ENCODE data around the gene TP73. TPM values are rescaled to one million over a fixed set of nuclear protein-coding genes. Genes with fewer than 3 reads are reported as not detected.

The TP73 gene
- total RNA-seq, 4 donors from 2014 or later = 0.30 to 0.76 TPM; not detected in 2

GRCh38 chr1:3683992-3684391 lies 31.7 kb downstream of the TP73 start:
- no peak for DNase-seq
- peaks cover 0 to 4% of the 10 kb centered on the region in 2 donors for H3K27me3 ChIP-seq
- no peaks in the 10 kb centered on the region for H3K9me3 ChIP-seq
- no peaks in the 10 kb centered on the region for H3K36me3 ChIP-seq
- no peaks in the 10 kb centered on the region for H3K4me1 ChIP-seq
- TF ChIP-seq CTCF (IDR thresholded peaks at IDR 0.05) (no peak), POLR2A (IDR thresholded peaks at IDR 0.05) (no peak)
- no peak overlapping the region for H3K27ac ChIP-seq
- H3K4me3 ChIP-seq = no peak overlapping the region
- intact Hi-C loops (cut with DNase I; ENCODE audit: low total_unique reads) = no loop called here

- peaks cover 0 to 4% of the 10 kb centered on the region in 2 donors for H3K27me3 ChIP-seq
- DNase-seq = no peak
- H3K36me3 ChIP-seq = no peaks in the 10 kb centered on the region
- H3K4me3 ChIP-seq = no peak overlapping the region
- intact Hi-C loops (cut with DNase I; ENCODE audit: low total_unique reads) = no loop called here
- TF ChIP-seq POLR2A (IDR thresholded peaks at IDR 0.05) (no peak), CTCF (IDR thresholded peaks at IDR 0.05) (no peak)
- no peaks in the 10 kb centered on the region for H3K9me3 ChIP-seq
- no peak overlapping the region for H3K27ac ChIP-seq
- H3K4me1 ChIP-seq = no peaks in the 10 kb centered on the region
Measured at GRCh38 chr1:3685222-3685621, 32.9 kb downstream of the TP73 start.

GRCh38 chr1:3685906-3686305 lies 33.6 kb downstream of the TP73 start:
- peaks cover 0 to 4% of the 10 kb centered on the region in 2 donors for H3K27me3 ChIP-seq
- no peak for DNase-seq
- no peaks in the 10 kb centered on the region for H3K4me1 ChIP-seq
- no peak overlapping the region for H3K27ac ChIP-seq
- TF ChIP-seq POLR2A (IDR thresholded peaks at IDR 0.05) (no peak), CTCF (IDR thresholded peaks at IDR 0.05) (no peak)
- no peaks in the 10 kb centered on the region for H3K9me3 ChIP-seq
- H3K4me3 ChIP-seq = no peak overlapping the region
- H3K36me3 ChIP-seq = no peaks in the 10 kb centered on the region
- intact Hi-C loops (cut with DNase I; ENCODE audit: low total_unique reads) = no loop called here

- TF ChIP-seq CTCF (IDR thresholded peaks at IDR 0.05) (no peak), POLR2A (IDR thresholded peaks at IDR 0.05) (no peak)
- intact Hi-C loops (cut with DNase I; ENCODE audit: low total_unique reads) = no loop called here
- peaks cover 0 to 4% of the 10 kb centered on the region in 2 donors for H3K27me3 ChIP-seq
Measured at GRCh38 chr1:3687504-3687903, 35.2 kb downstream of the TP73 start.

GRCh38 chr1:3688356-3689137 lies 36.2 kb downstream of the TP73 start:
- H3K4me1 ChIP-seq = no peaks in the 10 kb centered on the region
- no peaks in the 10 kb centered on the region for H3K9me3 ChIP-seq
- no peak overlapping the region for H3K27ac ChIP-seq
- peaks cover 0 to 4% of the 10 kb centered on the region in 2 donors for H3K27me3 ChIP-seq
- no peaks in the 10 kb centered on the region for H3K36me3 ChIP-seq
- no peak overlapping the region for H3K4me3 ChIP-seq
- intact Hi-C loops (cut with DNase I; ENCODE audit: low total_unique reads) = no loop called here
- no peak for DNase-seq
- TF ChIP-seq POLR2A (IDR thresholded peaks at IDR 0.05) = no peak
- no peak for TF ChIP-seq CTCF (IDR thresholded peaks at IDR 0.05)

More at GRCh38 chr1:3687504-3687903, 35.2 kb downstream of the TP73 start:
- Histone ChIP-seq H3K36me3 (no peaks in the 10 kb centered on the region), H3K9me3 (no peaks in the 10 kb centered on the region), H3K4me1 (no peaks in the 10 kb centered on the region), H3K4me3 (no peak overlapping the region), H3K27ac (no peak overlapping the region)
- no peak for DNase-seq
